Stimulated activated CD8-positive, alpha-beta memory T cell treated with anti-CD3 and anti-CD28 coated beads, Interleukin-12 subunit alpha, Interleukin-12 subunit beta, amount 100 ng/mL, for 24 hours (primary cell): Measurements from ENCODE around the gene NACC2.

Source experiments
- DNase-seq: peaks from one replicate; pipeline ENCODE4 v3.0.0-alpha.2; 2020; ENCODE audit errors: extremely low read depth

Gene NACC2

GRCh38 chr9:136057236-136058081 is 37.6 kb downstream of the NACC2 start:
- DNase-seq: no peak

- no peak for DNase-seq
Observed at GRCh38 chr9:136056546-136057235, 38.4 kb downstream of the NACC2 start.

DNA sequence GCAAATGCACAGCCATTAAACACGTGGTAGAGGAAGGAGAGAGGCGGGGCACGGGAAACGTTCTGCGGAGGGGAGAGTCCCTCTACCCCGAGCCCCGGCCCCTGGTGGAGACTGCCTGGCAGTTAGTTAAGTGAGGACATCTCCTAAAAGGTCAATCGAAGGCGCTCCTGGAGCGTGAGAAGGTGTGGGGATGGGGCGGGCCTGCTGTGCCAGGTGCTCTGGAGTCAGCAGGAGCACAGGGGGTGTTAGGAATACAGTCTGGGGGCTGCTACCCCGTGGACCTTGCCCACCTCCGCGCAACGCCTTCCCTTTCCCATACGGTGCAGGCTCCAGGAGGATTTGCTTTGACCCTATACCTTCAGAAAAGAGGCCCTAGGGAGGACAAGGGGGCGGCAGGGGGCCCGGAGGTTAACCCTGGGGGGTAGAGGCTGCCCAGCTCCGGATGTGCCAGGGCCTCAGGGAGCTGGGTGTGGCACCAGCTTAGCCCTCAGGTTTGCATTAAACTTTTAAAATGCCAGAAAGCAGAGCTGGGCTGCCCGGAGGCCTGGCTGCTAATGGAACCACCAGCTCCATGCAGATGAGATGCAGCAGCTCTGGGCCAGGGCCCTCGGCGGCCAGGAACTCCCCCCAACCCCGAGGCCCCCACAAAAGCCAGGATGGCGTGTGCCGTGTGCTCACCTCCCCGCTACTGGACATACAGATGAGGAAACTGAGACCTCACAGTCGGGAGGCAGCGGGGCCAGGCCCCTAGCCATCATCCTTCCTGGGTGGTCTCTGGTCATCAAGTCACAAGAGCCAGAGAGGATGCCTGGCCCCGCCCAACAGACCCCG is 39.2 kb downstream of the NACC2 start:
- DNase-seq: no peak

GRCh38 chr9:136054798-136055714 is 40.0 kb downstream of the NACC2 start:
- no peak for DNase-seq

GRCh38 chr9:136054146-136054545 is 40.9 kb downstream of the NACC2 start:
- no peak for DNase-seq

GRCh38 chr9:136053757-136054142 is 41.3 kb downstream of the NACC2 start:
- DNase-seq: no peak

- DNase-seq: no peak
Observed at GRCh38 chr9:136052991-136053756, 41.9 kb downstream of the NACC2 start.

DNA sequence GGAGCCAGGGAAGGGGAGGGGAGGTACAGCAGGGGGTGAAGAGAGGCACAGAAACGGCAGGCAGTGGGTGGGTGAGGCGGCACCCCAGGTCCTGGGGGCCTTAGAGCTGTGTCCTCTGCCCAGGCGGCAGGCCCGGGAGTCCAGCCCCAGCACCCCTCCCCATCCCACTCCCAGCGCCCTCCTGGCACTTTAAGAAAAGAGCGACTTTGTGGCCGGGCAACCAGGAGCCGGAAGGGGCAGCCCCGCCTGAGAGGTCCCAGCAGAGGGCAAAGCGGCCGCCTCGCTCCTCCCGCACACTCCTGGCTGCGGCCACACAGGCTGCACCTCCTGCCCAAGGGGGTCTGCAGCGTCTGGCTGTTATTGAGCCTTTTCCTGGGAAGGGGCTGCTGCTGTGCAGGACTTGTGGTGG is 42.6 kb downstream of the NACC2 start:
- no peak for DNase-seq

- DNase-seq: no peak
Observed at GRCh38 chr9:136051837-136052471, 43.1 kb downstream of the NACC2 start.

- no peak for DNase-seq
Observed at GRCh38 chr9:136051453-136051836, 43.6 kb downstream of the NACC2 start.

DNA sequence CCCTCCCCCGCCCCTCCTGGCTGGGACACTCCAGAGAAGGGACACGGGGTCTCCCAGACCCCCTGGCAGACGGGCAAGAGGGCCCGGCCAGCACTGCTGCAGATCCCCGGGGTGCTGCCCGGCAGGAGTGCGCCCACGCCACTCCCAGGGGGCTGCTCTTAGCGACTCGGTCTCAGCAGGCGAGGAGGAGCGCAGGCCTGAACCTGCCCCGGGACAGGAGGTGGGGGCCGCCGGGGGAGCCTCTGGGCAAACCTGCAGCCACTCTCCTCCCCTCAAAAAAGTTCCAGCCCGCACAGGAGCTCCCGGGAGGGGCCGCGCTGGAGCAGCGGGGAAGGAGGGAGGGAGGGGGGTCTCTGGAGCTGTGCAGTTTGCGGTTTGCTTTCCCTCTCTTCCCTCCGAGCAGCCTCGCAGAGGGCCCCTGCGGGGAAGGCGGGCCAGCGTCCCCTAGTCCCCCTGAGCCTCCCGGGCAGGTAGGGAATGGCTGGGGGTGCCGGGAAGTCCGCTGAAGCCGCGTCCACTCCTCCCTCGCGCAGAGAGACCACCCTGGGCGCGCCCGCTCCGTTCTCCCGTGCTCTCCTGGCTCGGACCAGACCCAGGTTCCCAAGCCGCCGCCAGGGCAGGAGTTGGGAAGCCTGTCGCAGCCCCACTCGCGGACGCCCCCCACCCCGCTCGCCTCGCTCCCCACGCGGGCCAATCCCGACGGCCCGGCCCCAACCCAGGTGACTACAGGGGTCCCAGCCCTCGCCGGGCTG is 44.2 kb downstream of the NACC2 start:
- no peak for DNase-seq

DNA sequence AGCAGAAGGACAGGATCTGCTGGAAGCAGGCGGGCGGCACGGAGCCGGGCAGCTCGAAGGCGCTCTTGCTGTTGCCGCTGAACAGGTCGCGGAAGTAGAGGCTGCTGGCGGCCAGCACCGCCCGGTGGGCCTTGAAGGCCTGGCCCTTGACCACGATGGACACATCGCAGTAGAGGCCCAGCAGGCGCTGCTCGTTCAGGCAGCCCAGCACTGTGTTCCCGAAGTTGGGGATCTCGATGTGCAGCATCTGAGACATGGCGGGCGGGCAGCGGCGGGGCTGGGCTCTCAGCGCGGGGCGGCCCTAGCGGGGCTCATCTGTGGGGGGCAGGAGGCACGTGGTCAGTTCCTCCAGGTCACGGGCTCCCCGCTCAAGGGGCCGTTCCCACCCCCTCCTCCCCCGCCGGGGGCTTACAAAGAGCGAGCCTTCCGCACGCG is 44.8 kb downstream of the NACC2 start:
- DNase-seq: no peak

- DNase-seq: no peak
Observed at GRCh38 chr9:136049491-136050265, 45.4 kb downstream of the NACC2 start.

GRCh38 chr9:136048560-136049411 is 46.3 kb downstream of the NACC2 start:
- no peak for DNase-seq

- no peak for DNase-seq
Observed at GRCh38 chr9:136047775-136048559, 47.1 kb downstream of the NACC2 start.

GRCh38 chr9:136047076-136047774 is 47.9 kb downstream of the NACC2 start:
- no peak for DNase-seq
